ENCODE results near the gene TSPAN9. TPM values are rescaled to one million over a fixed set of nuclear protein-coding genes. Genes with fewer than 3 reads are reported as not detected.

Gene TSPAN9
- total and polyA plus RNA-seq, 2 of the 4 experiments (the other 2 are of a cell fraction): 17.7 to 39.1 TPM

GRCh38 chr12:3259973-3260372 lies 182.8 kb downstream of the TSPAN9 start:
- CTCF ChIA-PET: no interaction called here
- H3K4me2 ChIP-seq (ENCODE audit: low read depth, low read length): no peak overlapping the region
- no peaks in the 10 kb centered on the region for H3K36me3 ChIP-seq (ENCODE audit: control insufficient read depth, insufficient read depth, low read length)
- no TSS peak for BruUV-seq (replicated peaks)
- H4K91ac ChIP-seq (ENCODE audit: insufficient read depth, low read depth, low read length): no peak overlapping the region
- H3K14ac ChIP-seq (replicated peaks; ENCODE audit: low read depth, low read length): no peak overlapping the region
- no peak overlapping the region for H3K27ac ChIP-seq (ENCODE audit: insufficient read depth, low read length)
- 96% methylated on average over 5 of the region's 8 CpGs; no CpG with 5 or more reads in 1 of the 2 experiments for WGBS, 2 experiments (ENCODE audit: extremely low coverage in 2 of 2, insufficient read length in 1 of 2)
- no peak overlapping the region for H2AK9ac ChIP-seq (replicated peaks; ENCODE audit: low read depth, low read length, poor library complexity)
- no peak for DNase-seq
- 0 out of 2 replicates have a peak, but pooled peaks cover 3% of the 10 kb centered on the region for H3K9me1 ChIP-seq (ENCODE audit: insufficient read depth, low read length)
- no peak overlapping the region for H4K5ac ChIP-seq (ENCODE audit: low read depth, low read length)
- H3K4me3 ChIP-seq (ENCODE audit: insufficient read depth, low read depth, low read length): no peak overlapping the region
- H2BK5ac ChIP-seq (ENCODE audit: low read depth, low read length, poor library complexity, severe bottlenecking): no peak overlapping the region
- no peak overlapping the region for H2BK15ac ChIP-seq (ENCODE audit: low read depth, low read length)
- no peak overlapping the region for H3K23ac ChIP-seq (ENCODE audit: low read depth, low read length)
- no peak overlapping the region for H3K9ac ChIP-seq (ENCODE audit: low read depth, low read length)
- dilution Hi-C loops (cut with HindIII; ENCODE audit: low sequenced_read_pairs, unreplicated experiment) (no loop called here), in situ Hi-C loops (cut with MboI; ENCODE audit: low sequenced_read_pairs) (no loop called here), intact Hi-C loops (cut with micrococcal nuclease) (no loop called here)
- no peak overlapping the region for H2AFZ ChIP-seq (replicated peaks; ENCODE audit: low read length, poor library complexity)
- no peak overlapping the region for H3K4ac ChIP-seq (ENCODE audit: low read depth, low read length)
- H4K8ac ChIP-seq (ENCODE audit: low read depth in 2 of 2, low read length in 2 of 2): no peak overlapping the region
- H4K20me1 ChIP-seq (ENCODE audit: insufficient read depth, low read length): peaks cover 4% of the 10 kb centered on the region; the same call in 1 of the 2 replicates
- H3K9me3 ChIP-seq (ENCODE audit: control insufficient read depth, insufficient read depth, low read length): no peaks in the 10 kb centered on the region
- no peak overlapping the region for H2BK20ac ChIP-seq (ENCODE audit: low read depth, low read length)
- no peak overlapping the region for H2BK120ac ChIP-seq (ENCODE audit: low read depth, low read length)
- no peak for ATAC-seq (ENCODE audit: low read depth)
- H3K56ac ChIP-seq (ENCODE audit: extremely low read depth, insufficient read depth, low read length): no peak overlapping the region
- H3K4me1 ChIP-seq (ENCODE audit: control insufficient read depth, insufficient read depth, low read length): peaks cover 5% of the 10 kb centered on the region; the same call in 1 of the 2 replicates
- H2AK5ac ChIP-seq (ENCODE audit: low read depth, low read length): no peak overlapping the region
- TF ChIP-seq FOS (IDR thresholded peaks at IDR 0.05; ENCODE audit: low read depth, low read length) (no peak), MAFK (IDR thresholded peaks at IDR 0.05; ENCODE audit: low read depth, low read length) (no peak), SMC3 (IDR thresholded peaks at IDR 0.05; ENCODE audit: low read depth, low read length) (no peak), POLR2A (IDR thresholded peaks at IDR 0.05; ENCODE audit: low read depth, low read length) (no peak), RFX5 (IDR thresholded peaks at IDR 0.05; ENCODE audit: low read depth, low read length) (no peak), CHD1 (IDR thresholded peaks at IDR 0.05; ENCODE audit: low read depth, low read length) (no peak)
- no peaks in the 10 kb centered on the region for H3K27me3 ChIP-seq (ENCODE audit: control insufficient read depth, insufficient read depth, low read length)
- POLR2A ChIA-PET (ENCODE audit: unreplicated experiment): no interaction called here
- H3K18ac ChIP-seq (ENCODE audit: low read depth, low read length): no peak overlapping the region
- H3K79me1 ChIP-seq (ENCODE audit: low read depth in 1 of 2, low read length in 2 of 2): no peaks in the 10 kb centered on the region
